ENCODE data around the gene SH2D3C. TPM values are rescaled to one million over a fixed set of nuclear protein-coding genes. Genes with fewer than 3 reads are reported as not detected.
A peak's percentile ranks its signal among the peaks of the same experiment; 100 is the strongest.

Gene SH2D3C
- total RNA-seq, 1 experiment from 2014 or later = not detected

- CTCF ChIA-PET = interaction anchor here (0.7 to 1.3 kb wide), 4 partner anchors 38 to 146 kb away, joined by 3 to 4 read pairs (median 3); partner anchors contain the start of gene TOR2A
- no TSS peak for BruUV-seq (replicated peaks)
Measured at GRCh38 chr9:127773272-127773671, 5.2 kb downstream of the SH2D3C start.

GRCh38 chr9:127772603-127773002 is 5.9 kb downstream of the SH2D3C start:
- H3K36me3 Mint-ChIP-seq (ENCODE audit: insufficient read depth, unreplicated experiment) = no peaks in the 10 kb centered on the region

More at GRCh38 chr9:127773272-127773671, 5.2 kb downstream of the SH2D3C start:
- no peak for TF ChIP-seq CTCF (IDR thresholded peaks at IDR 0.05; ENCODE audit: unreplicated experiment)
- Mint-ChIP-seq H3K27me3 (ENCODE audit: insufficient read depth, unreplicated experiment) (no peaks in the 10 kb centered on the region), H3K27ac (ENCODE audit: low read depth, unreplicated experiment) (no peak overlapping the region), H3K4me3 (ENCODE audit: unreplicated experiment) (no peak overlapping the region), H3K4me1 (ENCODE audit: insufficient read depth, unreplicated experiment) (no peaks in the 10 kb centered on the region), H3K9me3 (ENCODE audit: unreplicated experiment) (no peaks in the 10 kb centered on the region), H3K36me3 (ENCODE audit: insufficient read depth, unreplicated experiment) (no peaks in the 10 kb centered on the region)
- intact Hi-C loops (cut with micrococcal nuclease) = no loop called here
- DNase-seq (ENCODE audit: unreplicated experiment) = no peak
- POLR2A ChIA-PET = interaction anchor here (1.2 to 2.9 kb wide), 3 partner anchors 12 to 30 kb away, joined by 3 to 28 read pairs (median 6); partner anchors contain the start of gene CDK9

DNA sequence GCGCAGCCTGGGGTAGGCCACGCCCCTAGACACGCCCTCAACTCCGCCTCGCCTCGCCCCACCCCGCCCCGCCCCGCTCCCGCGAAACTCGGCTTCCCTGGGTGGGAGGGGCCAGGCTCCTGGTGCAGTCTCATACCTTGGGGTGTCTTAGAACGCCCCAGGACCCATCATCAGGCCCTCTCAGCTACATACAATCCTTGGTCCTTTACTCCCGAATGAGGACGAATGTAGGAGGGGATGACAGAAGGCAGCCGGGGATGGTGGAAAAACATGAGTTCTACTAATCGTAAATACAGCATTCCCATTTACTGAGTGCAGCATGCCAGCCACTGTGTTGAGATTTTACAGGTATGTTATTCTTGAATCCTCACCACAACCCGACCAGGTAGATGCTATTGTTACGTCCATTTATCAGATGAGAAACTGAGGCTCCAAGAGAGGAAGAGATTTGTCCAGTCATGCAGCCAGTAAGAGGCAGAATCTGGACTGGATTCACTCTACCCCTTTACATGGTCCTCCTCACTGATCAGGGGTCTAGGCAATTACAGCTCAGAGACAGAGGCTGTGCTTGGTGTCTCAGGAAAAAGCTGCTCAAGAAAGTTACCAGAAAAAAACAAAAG is 6.8 kb downstream of the SH2D3C start:
- POLR2A ChIA-PET = interaction anchor here (0.6 to 4.9 kb wide), 15 partner anchors 11 to 1711 kb away, joined by 3 to 50 read pairs (median 6); partner anchors contain the start of genes CDK9, FPGS, TOR2A and ZNF79
- no peaks in the 10 kb centered on the region for H3K27me3 Mint-ChIP-seq (ENCODE audit: insufficient read depth, unreplicated experiment)

More at GRCh38 chr9:127772603-127773002, 5.9 kb downstream of the SH2D3C start:
- no peak for TF ChIP-seq CTCF (IDR thresholded peaks at IDR 0.05; ENCODE audit: unreplicated experiment)
- Mint-ChIP-seq H3K9me3 (ENCODE audit: unreplicated experiment) (no peaks in the 10 kb centered on the region), H3K4me3 (ENCODE audit: unreplicated experiment) (no peak overlapping the region), H3K4me1 (ENCODE audit: insufficient read depth, unreplicated experiment) (no peaks in the 10 kb centered on the region), H3K27me3 (ENCODE audit: insufficient read depth, unreplicated experiment) (no peaks in the 10 kb centered on the region), H3K27ac (ENCODE audit: low read depth, unreplicated experiment) (no peak overlapping the region)
- BruUV-seq (replicated peaks) = no TSS peak
- POLR2A ChIA-PET = interaction anchor here (1.2 to 4.9 kb wide), 6 partner anchors 12 to 157 kb away, joined by 3 to 50 read pairs (median 10); partner anchors contain the start of genes CDK9 and TOR2A
- intact Hi-C loops (cut with micrococcal nuclease) = no loop called here
- CTCF ChIA-PET = interaction anchor here (0.7 to 1.3 kb wide), 4 partner anchors 38 to 147 kb away, joined by 3 to 4 read pairs (median 3); partner anchors contain the start of gene TOR2A
- DNase-seq (ENCODE audit: unreplicated experiment) = no peak

More for the DNA sequence above, 6.8 kb downstream of the SH2D3C start:
- H3K36me3 Mint-ChIP-seq (ENCODE audit: insufficient read depth, unreplicated experiment) = no peaks in the 10 kb centered on the region
- peak overlapping the region; percentile 43 for H3K27ac Mint-ChIP-seq (ENCODE audit: low read depth, unreplicated experiment)
- H3K9me3 Mint-ChIP-seq (ENCODE audit: unreplicated experiment) = no peaks in the 10 kb centered on the region
- H3K4me1 Mint-ChIP-seq (ENCODE audit: insufficient read depth, unreplicated experiment) = no peaks in the 10 kb centered on the region
- DNase-seq (ENCODE audit: unreplicated experiment) = no peak
- CTCF ChIA-PET = interaction anchor here (0.6 to 1.7 kb wide), 7 partner anchors 12 to 115 kb away, joined by 3 to 10 read pairs (median 3); partner anchors contain the start of gene TOR2A
- BruUV-seq (replicated peaks) = no TSS peak
- peak overlapping the region; percentile 83 for H3K4me3 Mint-ChIP-seq (ENCODE audit: unreplicated experiment)
- TF ChIP-seq CTCF (IDR thresholded peaks at IDR 0.05; ENCODE audit: unreplicated experiment) = no peak
- intact Hi-C loops (cut with micrococcal nuclease) = no loop called here
